C1 segment of cervical spinal cord (tissue), 14 donors: ENCODE data around the gene FGD5.
"Not testable (repeated sequence)": the region's sequence is repeated elsewhere in the genome, so short reads cannot be mapped to it uniquely, and the experiment has no call there.

ENCODE experiments used
- DNase-seq, 14 donors: peaks; one replicate each; lab custom pipeline; 2025; lab: John Stamatoyannopoulos, UW

FGD5 gene

DNA sequence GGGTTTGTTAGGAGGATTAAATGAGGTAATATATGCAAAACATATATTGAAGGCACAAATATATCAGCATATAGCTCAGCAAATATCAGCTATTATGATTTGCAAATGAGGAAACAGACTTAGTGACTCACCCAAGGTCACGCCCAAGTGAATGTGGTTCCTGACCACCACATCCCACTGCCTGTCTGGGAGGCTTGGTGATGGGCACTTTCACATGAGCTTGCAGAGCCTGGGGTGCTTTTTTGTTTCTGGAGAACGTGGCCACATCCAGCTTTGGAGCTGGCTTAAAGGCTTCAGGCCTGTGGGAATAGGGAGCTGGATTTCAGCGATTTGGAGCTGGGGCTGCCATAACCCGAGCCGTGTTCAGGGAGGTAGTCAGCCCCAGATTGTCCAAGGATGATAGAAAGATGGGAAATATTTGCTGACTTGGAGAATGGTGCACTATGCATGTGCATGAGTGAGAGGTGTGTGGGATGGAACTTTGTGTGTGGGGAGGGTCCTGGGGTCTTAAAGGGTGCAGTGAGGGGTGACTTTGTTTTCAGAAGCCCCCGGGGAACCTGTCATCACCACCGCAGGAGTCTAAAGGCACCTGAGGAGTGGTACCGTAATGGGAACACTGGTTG is 12.0 kb upstream of the FGD5 start:
- DNase-seq: no peak

DNA sequence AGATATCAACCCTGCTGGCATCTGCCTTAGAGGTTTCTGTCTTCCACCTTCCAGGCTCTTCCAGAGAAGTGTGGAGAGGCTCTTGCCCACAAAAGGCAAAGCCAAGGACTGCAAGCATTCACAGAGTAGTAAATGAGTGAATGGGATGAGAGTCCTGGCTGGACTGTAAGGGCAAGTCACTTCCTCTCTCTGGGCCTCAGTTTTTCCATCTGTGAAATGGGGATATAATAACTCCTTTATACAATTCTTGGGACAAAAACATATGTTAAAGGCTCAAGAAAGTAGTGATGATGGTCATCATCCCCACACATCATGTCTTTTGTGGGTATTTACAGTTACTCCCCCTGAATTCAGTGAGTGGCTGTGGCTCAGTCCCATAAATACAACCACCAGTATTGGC is 10.7 kb upstream of the FGD5 start:
- DNase-seq: no peak

DNA sequence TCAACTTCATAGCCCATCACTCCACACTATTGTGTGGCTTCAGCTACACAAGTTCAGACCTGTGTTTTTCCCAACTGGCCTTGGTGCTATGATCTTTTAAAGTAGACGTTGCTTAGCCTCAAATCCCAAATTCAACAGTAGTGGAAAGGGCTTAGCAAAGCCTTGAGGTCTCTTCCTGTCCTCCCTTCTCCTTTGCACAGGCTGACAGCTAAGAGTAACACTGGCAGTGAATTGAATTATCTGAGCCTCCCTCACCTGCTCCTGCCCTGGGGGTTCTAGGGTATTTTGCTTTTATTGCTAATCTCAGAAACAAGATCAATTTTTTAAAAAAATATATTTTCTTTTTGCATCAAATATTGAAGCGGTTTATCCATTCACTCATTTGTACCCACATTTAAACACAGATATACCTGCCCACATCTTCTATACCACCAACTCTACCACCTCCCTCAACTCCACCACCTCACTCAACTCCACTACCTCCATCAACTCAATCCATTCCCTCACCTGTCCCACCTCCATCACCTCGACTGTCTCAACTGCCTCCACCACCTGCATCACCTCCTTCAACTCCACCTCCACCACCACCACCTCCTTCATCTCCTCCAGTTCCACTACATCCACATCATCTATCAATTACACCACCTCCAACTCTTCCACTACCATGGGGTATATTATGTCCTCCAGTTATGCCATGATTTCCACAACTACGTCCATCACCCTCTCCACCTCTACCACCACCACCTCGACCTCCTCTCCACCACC is 10.1 kb upstream of the FGD5 start:
- DNase-seq: no peak

DNA sequence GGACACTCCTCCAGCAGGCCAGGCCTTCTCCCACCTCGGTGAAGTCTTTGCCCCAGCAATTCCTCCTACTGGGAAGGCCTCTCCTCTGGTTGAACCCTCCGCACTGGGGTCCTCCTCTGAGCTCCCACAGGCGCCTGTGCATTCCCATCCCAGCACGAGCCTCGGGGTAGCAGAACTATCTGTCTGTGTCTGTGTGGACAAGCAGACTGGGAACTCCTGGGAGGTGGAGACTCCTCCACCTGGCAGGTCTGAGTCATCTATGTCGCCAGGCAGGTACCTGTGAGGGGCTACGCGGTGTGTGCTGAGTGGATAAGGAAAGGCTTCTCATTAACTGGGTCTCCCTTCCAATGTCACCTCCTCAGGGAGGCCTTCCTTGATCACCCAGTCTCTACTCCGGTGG is 9.2 kb upstream of the FGD5 start:
- DNase-seq: not testable (repeated sequence)

DNA sequence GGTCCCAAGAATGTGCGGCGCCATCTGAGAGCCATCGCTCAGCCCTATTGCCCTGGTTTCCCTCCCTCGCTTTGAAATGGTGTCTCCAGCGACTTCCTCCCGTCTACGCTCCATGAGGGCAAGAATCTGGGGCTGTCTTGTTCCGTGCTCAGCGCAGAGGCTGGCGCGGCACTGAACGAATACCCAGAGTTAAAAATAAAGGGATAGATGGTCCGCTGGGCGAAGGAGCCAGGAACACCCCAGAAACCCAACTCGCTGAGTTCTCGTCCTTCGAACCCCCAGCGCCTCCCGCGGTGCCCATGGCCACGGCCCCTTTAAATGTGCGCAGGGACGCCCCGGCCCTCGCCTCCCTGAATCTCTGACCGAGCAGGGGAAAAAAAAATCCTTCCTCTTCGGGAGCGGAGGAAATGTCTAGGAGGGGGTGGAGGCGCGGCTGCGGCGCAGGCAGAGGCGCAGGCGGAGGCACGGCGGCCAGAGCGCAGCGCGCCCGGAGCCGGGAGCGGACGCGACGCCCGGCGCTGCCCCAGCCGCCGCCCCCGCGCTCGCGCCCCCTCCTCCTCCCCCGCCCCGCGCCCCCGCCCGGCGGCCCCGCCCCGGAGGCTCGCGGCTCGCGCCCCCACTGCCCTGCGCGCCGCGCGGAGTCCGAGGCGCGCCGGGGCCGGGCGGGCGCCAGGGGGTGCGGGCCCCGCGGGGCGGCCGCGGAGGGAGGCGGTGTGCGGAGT is 8.5 kb upstream of the FGD5 start:
- DNase-seq: no peak

DNA sequence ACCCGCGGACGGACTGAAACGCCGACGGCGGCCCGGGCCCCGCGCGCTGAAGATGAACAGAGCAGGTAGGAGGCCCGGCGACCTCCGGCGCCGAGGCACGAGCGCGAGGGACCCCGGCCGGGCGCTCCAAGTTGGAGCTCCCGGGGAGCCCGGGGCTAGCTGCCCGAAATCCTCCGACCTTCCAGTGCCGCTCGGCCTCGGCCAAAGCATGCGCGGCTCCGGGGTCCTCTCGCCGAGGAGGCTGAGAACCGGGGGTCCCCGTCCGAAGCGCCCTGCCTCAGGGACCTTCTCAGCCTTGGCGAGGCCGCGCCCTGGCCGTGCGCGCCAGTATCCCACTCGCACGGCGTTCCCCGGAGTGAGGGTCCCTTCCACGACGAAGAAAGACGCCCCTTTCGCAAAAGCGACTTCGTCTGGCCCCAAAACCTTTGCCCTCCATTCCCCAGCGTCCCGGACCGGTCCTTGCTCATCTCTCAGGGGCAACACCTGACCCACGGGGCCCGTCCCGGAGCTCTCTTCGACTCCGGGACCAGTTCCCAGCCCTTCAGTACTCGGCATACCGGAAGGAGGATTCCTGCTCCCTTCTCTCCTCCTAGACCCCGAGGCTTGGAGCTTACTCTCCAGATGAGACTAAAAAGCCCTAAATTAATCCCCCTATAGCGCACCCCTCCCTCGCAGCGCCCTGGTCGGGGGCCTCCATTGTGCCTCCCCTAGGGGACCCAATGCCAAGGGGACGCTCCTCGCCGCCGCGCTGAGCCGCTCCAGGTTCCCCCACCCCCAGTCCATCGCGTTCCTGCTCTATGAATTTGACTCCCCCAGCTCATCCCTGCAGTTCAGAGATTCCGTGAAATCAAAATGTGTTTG is 7.7 kb upstream of the FGD5 start:
- DNase-seq: no peak

DNA sequence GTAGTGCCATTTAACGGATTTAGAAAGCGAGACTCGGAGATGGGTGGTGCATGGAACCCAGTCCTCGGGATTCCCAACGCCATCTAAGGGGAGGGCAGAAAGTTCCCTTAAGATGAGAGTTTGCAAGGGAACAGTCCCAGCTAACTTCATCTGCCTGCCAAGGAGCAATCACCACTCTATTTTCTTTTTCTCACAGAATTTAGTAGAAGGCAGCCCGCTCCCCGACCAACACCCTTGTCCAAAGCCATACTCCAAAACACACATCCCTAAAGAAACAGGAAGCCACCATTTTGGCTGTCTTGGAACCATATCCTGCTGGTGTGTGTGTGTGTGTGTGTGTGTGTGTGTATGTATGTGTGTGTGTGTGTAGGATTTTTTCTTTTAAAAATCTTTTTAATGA is 7.1 kb upstream of the FGD5 start:
- DNase-seq: no peak

DNA sequence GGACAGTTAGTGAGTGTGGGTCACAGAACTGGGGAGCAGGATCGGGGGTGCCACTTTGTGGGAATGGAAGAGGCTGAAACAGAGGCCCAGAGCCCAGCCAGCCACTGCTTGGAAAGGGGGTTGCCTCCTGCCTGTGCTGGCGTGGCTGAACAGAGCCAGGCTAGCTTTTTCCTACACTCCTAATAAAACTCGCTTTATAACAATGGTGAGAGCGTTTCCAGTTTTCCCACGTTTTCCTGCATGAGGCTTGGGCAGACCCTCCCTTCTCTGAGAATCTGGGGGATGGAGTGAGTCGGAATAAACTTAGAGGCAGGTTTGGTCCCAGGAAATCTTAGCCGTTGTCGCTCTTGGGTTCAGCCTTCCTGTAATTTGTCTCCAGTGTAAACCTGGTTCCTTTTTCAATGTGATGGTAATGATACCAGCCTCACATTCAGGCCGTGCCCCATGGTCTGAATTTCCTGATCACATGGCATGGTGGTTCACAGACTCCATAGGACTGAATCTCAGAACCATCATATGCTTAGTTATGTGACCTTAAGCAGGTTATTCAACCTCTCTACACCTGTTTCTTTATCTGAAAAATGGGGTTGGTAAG is 6.5 kb upstream of the FGD5 start:
- DNase-seq: no peak

DNA sequence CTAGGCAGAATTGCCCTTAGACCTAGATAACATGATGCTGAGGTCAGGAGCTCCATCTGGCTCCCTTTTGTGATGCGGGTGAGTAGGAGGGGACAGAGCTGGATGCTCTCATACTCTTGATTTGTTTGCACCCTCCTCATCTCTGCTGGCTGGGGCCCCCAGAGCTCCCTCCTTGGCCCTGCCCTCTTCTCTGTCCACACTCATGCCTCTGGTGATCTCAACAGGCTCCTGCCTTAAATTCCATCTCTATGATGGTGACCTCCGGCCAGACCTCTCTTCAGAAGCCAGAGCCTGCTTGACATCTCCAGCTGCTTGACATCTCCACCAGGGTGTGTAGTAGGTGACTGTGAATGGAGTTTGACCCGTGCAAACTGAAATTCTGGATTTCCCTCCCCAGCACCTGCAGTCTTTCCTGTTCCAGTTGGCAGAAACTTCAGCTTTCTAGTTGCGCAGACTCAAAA is 4.3 kb upstream of the FGD5 start:
- DNase-seq: no peak

DNA sequence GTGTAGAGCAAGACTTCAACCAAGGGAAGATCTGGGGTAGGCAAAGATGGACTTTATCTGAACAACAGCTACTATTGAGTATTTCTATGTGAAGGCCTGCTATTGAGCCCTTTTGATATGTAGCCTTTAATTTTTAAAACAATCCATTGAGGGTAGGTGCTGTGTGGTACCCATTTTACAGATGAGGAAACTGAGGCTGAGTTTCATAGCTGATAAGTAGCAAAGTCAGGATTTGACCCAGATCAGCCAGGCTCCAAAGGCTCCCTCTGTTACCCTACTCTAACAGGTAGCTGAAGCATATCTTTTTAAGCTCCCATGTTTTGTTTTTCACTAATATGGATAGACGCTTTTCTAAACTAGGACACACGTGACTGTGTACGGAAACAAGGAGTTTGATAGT is 2.4 kb upstream of the FGD5 start:
- no peak for DNase-seq

DNA sequence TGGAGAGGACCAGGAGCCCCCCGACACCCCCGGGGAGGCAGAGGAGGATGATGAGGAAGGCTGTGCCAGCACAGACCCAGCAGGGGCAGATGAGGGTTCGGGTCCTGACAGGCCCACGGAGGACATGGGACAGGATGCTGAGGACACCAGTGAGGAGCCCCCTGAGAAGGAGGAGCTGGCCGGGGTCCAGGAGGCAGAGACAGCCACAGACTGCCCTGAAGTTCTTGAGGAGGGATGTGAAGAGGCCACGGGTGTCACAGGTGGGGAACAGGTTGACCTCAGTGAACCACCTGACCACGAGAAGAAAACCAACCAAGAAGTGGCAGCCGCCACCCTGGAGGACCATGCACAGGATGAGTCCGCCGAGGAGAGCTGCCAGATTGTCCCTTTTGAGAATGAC is 909 bp downstream of the FGD5 start:
- no peak for DNase-seq

DNA sequence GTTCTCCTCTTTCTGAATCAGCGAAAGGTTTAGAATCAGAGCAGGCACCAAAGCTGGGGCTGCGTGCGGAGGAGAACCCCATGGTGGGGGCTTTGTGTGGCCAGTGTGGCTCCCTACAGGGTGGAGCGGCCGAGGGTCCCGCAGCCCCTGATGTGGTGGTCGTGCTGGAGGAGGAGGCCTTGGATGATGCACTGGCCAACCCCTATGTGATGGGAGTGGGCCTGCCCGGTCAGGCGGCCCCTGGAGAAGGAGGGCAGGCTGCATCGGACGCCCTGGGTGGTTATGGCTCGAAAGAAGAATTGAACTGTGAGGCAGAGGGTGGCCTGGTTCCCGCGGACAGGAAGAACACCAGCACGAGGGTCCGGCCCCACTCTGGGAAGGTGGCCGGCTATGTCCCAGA is 1.4 kb downstream of the FGD5 start:
- DNase-seq: no peak

DNA sequence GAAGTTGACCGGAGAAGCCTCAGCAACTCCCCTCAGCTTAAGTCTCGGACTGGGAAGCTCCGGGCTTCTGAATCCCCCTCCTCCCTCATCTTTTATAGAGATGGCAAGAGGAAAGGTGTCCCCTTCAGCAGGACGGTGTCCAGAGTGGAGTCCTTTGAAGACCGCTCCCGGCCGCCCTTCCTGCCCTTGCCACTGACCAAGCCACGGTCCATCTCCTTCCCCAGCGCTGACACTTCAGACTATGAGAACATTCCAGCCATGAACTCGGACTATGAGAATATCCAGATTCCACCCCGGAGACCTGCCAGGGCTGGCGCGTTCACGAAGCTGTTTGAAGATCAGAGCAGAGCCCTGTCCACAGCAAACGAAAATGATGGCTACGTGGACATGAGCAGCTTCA is 2.4 kb downstream of the FGD5 start:
- no peak for DNase-seq

DNA sequence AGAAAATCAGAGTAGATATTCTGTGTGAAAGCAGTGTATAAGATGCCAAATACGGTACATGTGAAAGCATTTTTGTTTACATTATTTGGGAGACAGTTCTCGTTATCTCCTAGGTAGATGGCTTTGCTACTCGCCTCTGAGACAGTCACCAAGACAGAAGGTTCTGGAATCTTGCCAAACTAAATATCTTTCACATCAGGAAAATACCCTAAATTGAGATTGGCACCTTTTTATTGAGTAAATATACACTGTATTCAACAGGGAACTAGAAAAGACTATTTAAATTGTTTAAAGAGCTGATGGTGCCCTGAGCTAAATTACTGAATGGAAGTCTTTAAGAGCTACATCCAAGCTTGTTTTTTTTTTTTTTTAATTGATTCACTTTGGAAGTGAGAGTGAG is 3.4 kb downstream of the FGD5 start:
- no peak for DNase-seq

DNA sequence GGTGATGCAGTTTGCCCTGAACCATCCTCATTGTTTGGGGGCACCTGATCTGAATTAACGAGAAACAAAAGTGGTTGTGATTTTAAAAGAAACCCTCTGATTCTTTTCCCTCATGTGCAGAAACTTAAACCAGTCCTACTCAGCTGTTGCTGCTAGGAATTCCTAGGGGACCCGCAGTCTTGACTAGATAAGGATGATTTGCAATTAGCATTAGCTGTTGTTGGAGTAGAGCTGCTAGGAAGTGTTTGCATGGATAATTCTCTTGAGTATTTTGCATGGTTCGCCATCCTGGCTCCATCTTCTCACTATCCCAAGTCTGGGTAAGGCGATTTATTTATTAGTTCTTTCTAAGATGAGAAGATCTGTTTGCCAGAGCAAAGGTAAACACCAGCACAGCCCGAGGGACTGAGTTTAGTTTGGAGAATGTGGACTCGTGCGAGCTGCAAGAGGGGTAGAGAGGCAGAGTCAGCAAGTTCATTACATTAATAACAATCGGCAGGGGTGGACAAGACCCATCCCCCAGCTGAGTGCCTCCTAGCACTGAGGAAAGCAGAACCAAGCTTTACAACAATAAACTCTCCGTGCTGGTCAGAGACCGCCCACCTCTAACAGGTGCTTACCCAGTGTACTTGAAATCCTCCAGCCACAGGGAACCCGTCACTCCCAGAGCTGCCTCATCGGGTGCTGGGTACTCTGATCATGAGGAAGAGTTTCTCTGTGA is 4.1 kb downstream of the FGD5 start:
- DNase-seq: no peak

DNA sequence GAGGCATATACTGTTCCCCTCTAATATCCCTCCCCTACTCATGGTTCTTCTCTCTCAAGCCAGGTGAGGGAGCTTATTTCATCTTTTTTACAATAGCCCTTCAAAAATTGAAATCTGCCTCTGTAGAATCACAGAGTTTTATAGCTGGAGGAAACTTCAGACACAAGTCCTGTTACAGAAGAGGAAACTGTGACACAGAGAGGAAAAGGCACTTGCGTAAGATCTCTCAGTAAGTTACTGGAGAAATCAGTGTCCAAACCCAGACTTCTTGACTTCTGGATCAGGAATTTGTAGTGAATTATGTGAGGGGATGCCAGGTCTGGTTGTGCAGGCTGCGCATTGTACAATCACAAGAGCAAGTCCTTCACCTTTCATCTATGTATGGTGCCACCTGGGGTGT is 4.6 kb downstream of the FGD5 start:
- DNase-seq: no peak

DNA sequence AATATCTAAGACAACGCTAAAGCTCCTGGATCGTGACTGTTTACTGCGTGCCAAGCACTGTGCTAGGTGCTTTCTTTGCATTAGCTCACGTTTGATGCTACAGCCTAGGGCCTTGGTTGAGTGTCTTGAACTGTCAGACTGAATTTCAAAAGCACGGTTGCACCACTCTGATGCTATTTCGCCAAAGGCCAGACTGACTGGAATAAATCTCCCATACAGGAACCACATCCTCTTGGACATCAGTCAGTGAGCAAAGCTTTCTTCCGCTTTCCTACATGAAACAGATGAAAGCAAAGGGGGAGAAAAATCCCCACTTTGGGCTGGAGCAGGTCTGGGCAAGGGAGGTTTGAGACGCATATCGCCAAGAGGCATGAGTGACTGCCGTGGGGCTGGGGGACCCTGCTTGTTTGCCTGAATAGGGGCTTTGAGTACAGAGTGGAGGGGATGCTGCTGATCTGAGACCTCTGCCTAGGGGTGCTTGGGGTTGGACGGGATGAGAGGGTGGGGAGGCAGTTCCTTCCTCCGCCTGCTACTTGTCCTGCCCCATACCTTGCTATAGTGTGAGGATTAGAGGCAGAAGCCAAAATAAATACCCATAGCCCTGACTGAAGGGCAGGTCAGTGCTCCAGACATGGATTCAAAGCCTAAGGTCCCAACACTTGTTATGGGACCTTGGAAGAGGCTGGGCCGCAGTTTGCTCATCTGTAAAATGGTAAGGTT is 5.3 kb downstream of the FGD5 start:
- DNase-seq: no peak

DNA sequence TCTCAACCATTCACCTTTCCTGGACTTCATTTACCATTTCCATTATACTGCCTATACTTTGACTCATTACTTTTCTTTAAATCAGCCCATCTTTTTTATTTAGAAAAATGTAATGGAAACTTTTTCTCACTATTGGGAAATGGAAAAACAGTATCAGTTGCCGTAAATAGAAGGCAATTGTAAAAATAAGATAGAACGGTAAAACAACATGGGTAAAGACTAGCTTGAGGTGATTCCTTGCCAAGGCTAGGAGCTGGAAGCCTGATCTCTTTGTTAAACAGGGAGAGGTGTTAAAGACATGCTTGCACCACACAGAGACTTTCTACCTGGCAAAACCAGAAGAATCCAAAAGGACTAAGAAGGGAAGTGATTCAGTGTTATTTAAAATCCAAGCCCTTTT is 5.9 kb downstream of the FGD5 start:
- no peak for DNase-seq

DNA sequence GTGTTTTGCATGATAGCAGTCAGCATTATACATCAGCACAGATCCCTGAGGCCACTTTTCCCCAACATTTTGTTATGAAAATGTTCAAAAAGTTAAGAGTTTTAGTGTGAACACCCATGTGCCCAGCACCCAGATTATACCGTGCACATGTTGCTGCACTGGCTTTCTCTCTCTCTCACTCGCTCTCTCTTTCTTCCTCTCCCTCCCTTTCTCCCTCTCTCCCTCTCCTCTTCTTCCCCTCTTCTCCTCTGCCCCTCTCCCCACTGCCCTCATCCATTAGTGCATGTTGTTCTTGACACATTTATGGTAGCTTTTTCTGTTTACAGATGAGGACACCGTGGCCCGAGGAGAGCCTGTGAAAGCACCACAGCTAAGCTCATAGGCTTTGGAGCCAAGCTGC is 7.3 kb downstream of the FGD5 start:
- no peak for DNase-seq

DNA sequence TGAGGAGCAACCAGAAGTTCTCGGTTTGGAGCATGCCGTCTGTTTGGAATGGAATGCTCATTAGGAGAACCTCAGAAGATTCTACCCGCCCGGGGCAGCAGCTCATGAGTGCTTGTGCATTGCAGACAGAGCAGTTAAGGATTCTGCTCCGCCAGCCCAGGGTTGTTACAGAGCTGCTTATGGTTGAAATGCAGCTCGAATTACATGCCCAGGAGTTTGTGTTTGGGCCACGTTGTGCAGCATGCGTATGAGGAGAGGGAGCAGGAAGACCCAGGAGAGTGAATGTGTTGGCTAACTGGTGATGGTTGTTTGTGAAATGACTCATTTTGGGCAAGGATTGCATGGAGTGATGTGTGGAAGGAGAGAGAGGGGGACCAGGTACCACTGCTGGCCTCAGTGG is 9.0 kb downstream of the FGD5 start:
- no peak for DNase-seq
